ENCODE results near the gene UFC1.

DNA sequence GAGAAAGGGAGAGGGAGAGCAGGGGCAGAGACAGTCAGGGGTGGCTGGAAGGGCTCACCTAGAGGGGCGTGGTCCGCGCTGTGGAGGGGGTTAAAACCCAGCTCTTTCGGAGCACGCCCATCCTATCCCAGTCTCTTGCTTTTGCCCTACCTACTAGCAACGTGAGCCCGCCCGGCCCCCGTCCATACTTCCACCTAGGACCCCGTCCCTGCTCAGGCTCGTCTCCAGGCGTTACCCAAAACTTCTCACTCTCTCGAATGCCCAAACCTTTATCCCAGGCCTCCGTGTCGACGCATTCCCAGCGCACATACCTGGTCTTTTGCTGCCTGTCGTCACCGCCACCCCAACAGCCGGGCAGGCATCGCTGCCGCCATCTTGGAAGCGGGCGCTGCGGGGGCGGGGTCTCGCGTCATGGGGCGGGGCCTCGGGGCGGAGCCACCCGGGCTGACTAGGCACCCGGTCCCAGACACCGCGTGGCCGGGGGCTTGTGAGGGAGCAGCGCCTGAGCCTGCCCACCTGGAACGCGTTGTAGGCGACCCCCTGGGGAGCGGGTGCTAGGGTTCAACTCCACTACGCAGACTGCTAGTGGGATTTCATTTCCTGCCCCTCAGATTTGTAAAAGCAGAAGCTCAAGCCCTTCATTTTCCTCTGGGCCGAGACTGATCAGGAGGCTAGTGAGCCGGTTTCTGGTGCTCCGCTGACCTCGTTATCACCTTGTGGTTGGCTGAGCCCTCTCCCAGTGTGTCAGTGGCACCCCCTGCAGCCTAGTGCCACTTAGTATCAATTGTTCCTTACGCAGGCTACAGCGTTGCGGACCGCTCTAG, 23.5 kb downstream of the UFC1 start, which contains the start of gene B4GALT3:
- TF ChIP-seq, protein P1, sequence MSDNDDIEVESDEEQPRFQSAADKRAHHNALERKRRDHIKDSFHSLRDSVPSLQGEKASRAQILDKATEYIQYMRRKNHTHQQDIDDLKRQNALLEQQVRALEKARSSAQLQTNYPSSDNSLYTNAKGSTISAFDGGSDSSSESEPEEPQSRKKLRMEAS (IDR thresholded peaks at IDR 0.05): peak; percentile 97
- TF ChIP-seq STAG1 (CRISPR knock-in tag; IDR thresholded peaks at IDR 0.05) (peak; percentile 62), POLR2A (IDR thresholded peaks at IDR 0.05; ENCODE audit: insufficient read depth in 1 of 2, low read depth in 2 of 2, low read length in 2 of 2) (peak; percentile 96 to 99), ZNF138 (CRISPR knock-in tag; IDR thresholded peaks at IDR 0.05; ENCODE audit: low read depth) (no peak), TCF12 (IDR thresholded peaks at IDR 0.05) (no peak), TCF12 (CRISPR knock-in tag; IDR thresholded peaks at IDR 0.05) (0 out of 2 replicates have a peak, but pooled peaks have one; percentile 53), EZH2 (conservative IDR thresholded peaks at IDR 0.05; ENCODE audit: low read depth, low read length) (no peak), HDAC6 (IDR thresholded peaks at IDR 0.05; ENCODE audit: low read depth, low read length) (no peak), ZNF225 (CRISPR knock-in tag; IDR thresholded peaks at IDR 0.05) (no peak), ZNF644 (CRISPR knock-in tag; IDR thresholded peaks at IDR 0.05; ENCODE audit: low read depth) (no peak), KAT7 (CRISPR knock-in tag; IDR thresholded peaks at IDR 0.05; ENCODE audit: borderline replicate concordance) (peak; percentile 74; the same call in 1 of the 2 replicates), TBP (CRISPR knock-in tag; IDR thresholded peaks at IDR 0.05) (no peak), ZNF496 (CRISPR knock-in tag; IDR thresholded peaks at IDR 0.05; ENCODE audit: insufficient replicate concordance) (no peak), MYC (CRISPR knock-in tag; IDR thresholded peaks at IDR 0.05; ENCODE audit: borderline replicate concordance) (peak; percentile 99)
- TF ChIP-seq, protein P2, sequence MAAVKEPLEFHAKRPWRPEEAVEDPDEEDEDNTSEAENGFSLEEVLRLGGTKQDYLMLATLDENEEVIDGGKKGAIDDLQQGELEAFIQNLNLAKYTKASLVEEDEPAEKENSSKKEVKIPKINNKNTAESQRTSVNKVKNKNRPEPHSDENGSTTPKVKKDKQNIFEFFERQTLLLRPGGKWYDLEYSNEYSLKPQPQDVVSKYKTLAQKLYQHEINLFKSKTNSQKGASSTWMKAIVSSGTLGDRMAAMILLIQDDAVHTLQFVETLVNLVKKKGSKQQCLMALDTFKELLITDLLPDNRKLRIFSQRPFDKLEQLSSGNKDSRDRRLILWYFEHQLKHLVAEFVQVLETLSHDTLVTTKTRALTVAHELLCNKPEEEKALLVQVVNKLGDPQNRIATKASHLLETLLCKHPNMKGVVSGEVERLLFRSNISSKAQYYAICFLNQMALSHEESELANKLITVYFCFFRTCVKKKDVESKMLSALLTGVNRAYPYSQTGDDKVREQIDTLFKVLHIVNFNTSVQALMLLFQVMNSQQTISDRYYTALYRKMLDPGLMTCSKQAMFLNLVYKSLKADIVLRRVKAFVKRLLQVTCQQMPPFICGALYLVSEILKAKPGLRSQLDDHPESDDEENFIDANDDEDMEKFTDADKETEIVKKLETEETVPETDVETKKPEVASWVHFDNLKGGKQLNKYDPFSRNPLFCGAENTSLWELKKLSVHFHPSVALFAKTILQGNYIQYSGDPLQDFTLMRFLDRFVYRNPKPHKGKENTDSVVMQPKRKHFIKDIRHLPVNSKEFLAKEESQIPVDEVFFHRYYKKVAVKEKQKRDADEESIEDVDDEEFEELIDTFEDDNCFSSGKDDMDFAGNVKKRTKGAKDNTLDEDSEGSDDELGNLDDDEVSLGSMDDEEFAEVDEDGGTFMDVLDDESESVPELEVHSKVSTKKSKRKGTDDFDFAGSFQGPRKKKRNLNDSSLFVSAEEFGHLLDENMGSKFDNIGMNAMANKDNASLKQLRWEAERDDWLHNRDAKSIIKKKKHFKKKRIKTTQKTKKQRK (IDR thresholded peaks at IDR 0.05; ENCODE audit: low read length): no peak

Data from HepG2 (cell line).